HG03064 (cell line): ENCODE measurements around the gene SHE.
"Not testable (repeated sequence)": the region's sequence is repeated elsewhere in the genome, so short reads cannot be mapped to it uniquely, and the experiment has no call there.

Experiments used
- ATAC-seq: cut with Tn5 transposase; IDR thresholded peaks from one replicate; pipeline ENCODE4 v1.9.1; 2021; ENCODE audit warnings: low read depth; ENCODE audit not compliant: unreplicated experiment

SHE gene

DNA sequence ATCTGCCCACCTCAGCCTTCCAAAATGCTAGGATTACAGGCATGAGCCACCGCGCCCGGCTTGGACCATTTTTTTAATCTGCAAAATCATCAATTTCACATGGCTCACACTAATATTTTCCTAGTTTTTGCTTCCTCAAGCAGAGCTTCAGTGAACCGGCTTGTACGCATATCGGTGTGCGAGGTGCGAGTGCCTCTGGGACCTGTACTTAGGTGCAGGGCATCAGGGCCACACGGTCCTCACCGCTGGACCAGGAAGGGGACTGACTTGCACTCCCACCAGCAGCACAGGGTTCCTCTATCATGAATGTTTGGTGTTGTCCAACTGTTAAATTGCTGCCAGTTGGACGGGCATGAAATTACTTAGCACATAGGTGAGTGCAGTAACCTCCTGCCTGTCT lies 15.4 kb upstream of the SHE start:
- no peak for ATAC-seq

DNA sequence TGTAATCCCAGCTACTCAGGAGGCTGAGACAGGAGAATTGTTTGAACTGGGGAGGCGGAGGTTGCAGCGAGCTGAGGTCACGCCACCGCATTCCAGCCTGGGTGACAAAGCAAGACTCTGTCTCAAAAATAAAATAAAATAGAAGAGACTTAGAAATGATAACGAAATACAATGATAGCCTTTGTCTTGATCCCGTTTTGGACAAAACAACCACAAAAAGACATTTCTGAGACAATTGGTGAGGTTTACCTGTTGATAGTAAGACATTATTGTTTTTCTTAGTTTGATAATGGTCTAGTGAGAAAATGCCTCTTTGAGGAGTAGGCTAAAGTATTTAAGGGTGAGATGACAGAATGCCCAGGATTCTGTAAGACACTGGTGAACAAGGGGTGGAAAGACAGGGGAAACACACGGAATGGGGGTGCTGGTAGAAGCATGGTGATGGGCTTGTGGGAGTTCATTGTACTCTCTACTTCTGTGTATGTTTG lies 11.9 kb upstream of the SHE start:
- ATAC-seq, result no peak

DNA sequence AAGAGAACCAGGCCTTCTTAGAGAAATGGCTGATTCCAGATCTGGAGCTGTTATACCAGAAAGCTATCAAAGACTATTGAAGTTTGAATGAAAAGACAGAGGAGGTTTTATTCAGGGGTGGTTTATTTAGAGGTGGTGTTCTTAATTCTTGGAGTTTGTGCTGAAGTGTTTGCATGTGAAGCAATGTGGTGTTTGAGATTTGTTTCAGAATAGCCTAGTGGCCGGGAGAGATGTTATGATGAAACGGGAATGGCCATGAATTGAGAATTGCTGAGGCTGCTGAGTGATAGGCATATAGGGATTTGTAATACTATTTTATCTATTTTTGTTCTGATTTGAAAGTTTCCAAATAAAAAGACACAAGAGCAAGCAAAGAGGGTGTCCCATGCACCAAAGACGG lies 10.5 kb upstream of the SHE start:
- no peak for ATAC-seq

- no peak for ATAC-seq
Observed at GRCh38 chr1:154503898-154504297, 1.7 kb upstream of the SHE start.

GRCh38 chr1:154502744-154503115 lies 518 bp upstream of the SHE start:
- no peak for ATAC-seq

- no peak for ATAC-seq
Observed at GRCh38 chr1:154501423-154502065, 668 bp downstream of the SHE start.

DNA sequence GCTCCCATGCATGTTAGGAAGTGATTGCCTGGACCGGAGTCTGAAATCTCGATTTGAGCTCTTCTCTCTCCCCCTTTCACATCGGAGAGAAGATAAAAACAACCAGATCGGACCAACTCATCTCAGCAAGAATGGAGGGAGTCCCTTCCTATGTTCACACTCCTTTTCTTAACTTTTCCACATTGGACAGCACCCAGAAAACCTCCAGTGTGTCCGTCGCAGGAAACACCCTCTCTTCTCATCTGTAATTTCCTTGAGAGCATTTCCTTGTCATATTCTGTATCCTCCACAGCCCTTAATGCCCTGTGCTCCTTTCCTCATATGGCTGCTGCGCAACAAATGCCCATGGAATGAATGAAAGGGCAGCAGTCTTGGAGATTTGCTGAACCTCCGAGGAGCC lies 1.7 kb downstream of the SHE start:
- ATAC-seq, result no peak

DNA sequence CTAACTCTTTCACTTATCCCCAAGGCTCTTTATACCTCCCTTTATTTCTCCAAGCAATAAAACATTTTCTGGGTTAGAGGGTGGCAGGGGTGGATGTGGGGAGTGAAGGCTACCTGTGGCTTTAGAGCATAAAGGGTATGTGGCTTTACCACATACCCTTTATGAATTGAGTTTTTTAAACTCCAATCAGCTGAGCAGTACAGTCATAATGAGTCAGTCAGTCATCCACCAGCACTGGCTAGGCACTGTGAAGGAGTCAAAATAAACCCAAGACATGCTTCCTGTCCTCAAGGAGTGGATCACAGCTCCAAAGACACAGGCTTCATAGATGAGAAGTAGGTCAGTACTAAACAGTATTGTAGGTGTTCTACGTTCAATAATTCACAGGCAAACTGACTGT lies 2.8 kb downstream of the SHE start:
- no peak for ATAC-seq

DNA sequence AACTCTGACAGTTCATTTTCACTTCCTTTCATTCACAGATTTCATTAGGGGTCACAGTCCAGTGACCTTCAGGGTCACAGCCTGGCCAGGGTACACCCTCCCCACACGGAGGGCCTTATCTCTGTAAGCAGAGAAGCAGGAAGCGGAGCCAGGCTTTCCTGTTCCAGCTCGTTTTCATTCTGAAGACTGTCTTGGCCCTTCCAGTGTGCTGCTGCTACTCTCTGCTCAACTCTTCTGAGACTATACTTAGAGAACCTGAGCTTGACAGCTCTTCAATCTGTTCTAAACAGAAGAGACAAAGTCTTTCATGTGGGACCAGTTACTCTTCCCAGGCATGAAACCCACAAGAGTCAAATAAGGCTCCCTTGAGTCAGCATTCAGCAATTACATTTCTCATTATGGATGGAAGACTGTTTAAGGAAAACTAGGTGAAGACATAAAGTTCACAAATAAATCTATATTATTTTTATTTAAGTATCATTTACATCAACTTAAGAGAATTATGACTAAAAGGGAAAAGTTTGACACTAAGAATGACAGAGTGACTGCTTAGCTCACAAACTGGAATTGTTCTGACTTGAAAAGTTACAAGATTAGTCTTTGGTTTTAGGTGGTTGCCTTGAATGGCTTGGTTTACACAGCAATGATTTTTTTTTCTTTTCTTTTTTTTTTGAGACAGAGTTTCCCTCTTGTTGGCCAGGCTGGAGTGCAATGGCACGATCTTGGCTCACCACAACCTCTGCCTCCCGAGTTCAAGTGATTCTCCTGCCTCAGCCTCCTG lies 5.0 kb downstream of the SHE start:
- ATAC-seq, result no peak

- no peak for ATAC-seq
Observed at GRCh38 chr1:154496383-154496782, 5.8 kb downstream of the SHE start.

DNA sequence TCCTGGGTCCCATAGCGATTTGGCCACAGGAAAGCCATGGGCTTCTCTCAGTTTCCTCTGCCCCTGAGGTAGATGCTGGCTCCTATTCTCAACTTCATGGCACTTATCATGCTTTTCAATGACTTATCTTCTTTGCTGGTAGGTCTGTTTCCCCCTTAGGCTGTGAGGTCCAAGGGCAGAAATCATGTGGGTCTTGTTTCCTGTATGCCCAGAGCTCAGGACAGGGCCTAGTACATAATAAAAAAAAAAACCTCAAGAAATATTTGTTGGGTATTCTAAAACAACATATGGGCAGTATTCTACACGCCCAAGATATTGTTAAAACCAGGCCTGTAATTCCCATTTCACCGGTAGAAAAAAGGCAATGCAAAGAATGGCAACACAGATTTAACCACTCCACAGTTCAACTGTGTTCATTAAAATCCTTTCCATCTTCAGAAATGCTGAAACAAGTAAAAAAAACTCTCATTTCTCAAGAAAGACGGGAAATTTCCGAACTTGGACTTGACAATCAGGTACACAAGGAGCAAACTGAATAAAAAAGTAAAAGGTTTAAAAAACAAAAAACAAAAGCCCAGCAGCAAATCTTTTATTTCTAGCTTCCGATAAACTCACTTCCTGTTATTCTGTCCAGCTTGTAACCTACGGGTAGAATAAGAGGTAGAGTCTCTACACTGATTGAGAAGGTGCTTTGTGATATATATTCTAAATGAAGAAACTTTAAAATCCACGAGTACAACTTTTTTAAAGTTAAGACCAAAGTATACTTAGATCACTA lies 6.5 kb downstream of the SHE start:
- no peak for ATAC-seq

GRCh38 chr1:154493276-154493675 lies 8.9 kb downstream of the SHE start:
- ATAC-seq, result no peak

DNA sequence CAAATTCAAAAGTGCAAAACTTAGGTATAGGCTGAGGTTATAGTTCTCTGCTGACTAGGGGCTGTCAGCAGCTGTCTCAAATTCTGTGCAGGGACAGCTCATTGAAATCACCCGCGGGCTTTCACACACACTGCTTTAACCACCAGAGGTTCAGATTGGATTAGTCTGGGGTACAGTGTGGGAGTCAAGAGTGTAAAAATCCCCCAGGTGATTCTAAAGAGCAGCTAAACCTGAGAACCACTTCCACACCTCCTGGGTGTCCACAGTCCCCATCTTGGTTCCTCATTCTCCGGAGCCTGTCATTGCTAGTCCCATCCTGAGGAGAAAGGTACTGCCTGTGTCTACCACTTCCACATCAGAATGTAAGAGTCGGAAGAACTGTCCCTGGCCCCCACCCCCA lies 10.1 kb downstream of the SHE start:
- ATAC-seq, result no peak

- no peak for ATAC-seq
Observed at GRCh38 chr1:154490317-154490716, 11.9 kb downstream of the SHE start.

DNA sequence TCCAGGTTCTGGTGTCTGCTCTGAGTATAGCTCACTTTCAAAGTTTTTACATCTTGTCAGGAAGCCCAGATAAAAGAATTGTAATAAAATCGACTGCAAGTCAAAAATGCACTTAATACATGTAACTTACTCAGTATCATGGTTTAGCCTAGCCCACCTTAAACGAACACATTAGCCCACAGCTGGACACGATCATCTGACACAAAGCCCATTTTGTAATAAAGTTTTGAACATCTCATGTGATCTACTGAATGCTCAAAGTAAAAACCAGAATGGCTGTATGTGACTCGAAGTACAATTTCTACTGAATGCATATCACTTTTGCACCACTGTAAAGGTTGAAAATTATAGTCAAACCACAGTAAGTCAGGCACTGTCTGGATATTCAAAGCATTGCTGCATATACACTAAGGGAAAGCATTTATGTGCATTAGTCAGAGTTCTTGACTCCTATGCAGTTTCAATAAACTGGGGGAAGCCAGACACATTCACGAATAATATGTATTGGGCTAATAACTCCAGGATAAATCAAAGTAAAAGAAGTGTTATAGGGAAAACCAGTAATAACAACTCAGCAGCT lies 12.4 kb downstream of the SHE start:
- no peak for ATAC-seq

GRCh38 chr1:154488922-154489321 lies 13.3 kb downstream of the SHE start:
- ATAC-seq, result no peak

GRCh38 chr1:154486756-154487155 lies 15.5 kb downstream of the SHE start:
- not testable (repeated sequence) for ATAC-seq

DNA sequence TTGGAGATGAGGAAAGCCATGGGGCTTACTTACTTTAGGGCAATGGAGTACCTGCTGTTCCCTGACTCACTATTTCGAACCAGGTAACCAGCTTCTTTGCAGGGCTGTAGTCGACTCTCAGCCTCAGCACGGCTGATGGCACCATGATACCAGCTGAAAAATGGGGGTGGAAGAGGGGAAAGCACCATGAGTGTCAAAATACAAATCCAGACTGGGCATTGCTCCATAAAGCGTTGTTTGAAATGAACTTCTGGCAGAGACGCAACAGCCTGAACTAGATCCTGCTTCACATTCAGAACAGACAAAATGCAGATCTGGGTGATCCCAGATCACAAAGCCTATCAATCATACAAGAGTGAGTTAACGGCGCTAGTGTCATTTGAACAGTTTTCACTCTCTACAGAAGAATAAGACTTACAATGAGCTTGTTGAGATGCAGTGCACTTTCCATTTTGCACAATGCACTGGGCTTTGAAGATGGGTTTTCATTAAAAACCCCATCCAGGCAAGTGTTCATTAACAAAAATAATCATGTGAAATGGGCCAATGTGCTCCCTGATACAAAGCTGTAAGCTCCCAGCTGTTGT lies 16.2 kb downstream of the SHE start:
- no peak for ATAC-seq

GRCh38 chr1:154485106-154485505 lies 17.1 kb downstream of the SHE start:
- ATAC-seq, result no peak

DNA sequence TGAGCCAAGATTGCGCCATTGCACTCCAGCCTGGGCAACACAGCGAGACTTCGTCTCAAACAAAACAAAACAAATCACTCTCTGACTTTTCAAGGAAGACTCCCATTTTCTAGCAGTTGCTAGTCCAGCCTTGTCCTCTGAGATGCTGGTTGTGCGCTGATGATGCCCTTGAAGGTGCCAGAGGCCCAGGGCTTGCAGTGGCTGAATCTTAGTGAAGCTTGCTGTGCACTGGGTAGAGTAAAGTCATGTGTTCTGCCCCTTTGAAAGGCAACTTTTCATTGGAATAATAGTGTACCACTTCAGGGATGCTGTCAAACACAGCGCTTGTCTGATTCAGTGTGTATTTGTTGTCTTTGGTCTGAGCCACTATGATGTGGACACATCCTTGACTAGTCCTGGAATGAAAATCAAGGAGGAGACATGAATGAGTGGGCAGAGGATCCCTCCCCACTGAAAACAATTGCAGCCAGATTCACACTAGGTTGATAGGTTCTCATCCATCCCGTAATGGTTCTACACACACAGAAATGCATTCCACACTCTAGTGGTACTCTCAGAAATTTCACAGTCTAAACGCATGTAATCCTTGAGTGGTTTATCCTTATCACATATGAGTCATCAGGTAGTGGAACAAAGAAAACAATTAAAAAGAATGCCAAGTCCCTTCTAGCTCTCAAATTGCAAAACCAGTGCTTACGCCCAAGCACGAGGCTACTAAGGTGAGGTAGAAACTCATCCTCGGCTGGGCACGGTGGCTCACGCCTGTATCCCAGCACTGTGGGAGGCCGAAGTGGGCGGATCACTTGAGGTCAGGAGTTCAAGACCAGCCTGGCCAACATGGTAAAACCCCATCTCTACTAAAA lies 18.0 kb downstream of the SHE start:
- ATAC-seq, result no peak
